RWPE2 (cell line): ENCODE measurements around the gene MRPL17.

Experiments
- ATAC-seq: fragments of 200-7000 bp; cut with Tn5 transposase; 3 replicates; pipeline ENCODE4 v1.9.1; 2021; ENCODE audit warnings: low read depth
- DNase-seq: peaks from one replicate; pipeline ENCODE4 v3.0.0-alpha.2; 2020; ENCODE audit warnings: low spot score
- H3K27ac ChIP-seq: fragments of 450-650 bp; 2 replicates; pipeline ENCODE4 v1.5.1; 2017; ENCODE audit warnings: mild to moderate bottlenecking; ENCODE audit not compliant: poor library complexity, severe bottlenecking
- H3K27me3 ChIP-seq: fragments of 250-450 bp; sonication (Bioruptor Pico); 2 replicates; pipeline ENCODE4 v1.5.1; 2021; ENCODE audit warnings: mild to moderate bottlenecking, moderate library complexity; ENCODE audit not compliant: insufficient read depth, poor library complexity, severe bottlenecking
- H3K36me3 ChIP-seq: fragments of 250-450 bp; sonication (Bioruptor Pico); 2 replicates; pipeline ENCODE4 v1.5.1; 2020; ENCODE audit warnings: low read depth, mild to moderate bottlenecking, moderate library complexity
- H3K4me1 ChIP-seq: fragments of 250-450 bp; sonication (Bioruptor Pico); 2 replicates; pipeline ENCODE4 v1.5.1; 2021; ENCODE audit warnings: mild to moderate bottlenecking, moderate library complexity; ENCODE audit not compliant: insufficient read depth, poor library complexity, severe bottlenecking
- H3K4me3 ChIP-seq: fragments of 250-450 bp; sonication (Bioruptor Pico); 2 replicates; pipeline ENCODE4 v1.5.1; 2021; ENCODE audit warnings: mild to moderate bottlenecking, moderate library complexity; ENCODE audit not compliant: severe bottlenecking
- H3K9me3 ChIP-seq: fragments of 250-450 bp; sonication (Bioruptor Pico); 2 replicates; pipeline ENCODE4 v1.5.1; 2021; ENCODE audit warnings: mild to moderate bottlenecking, moderate library complexity; ENCODE audit not compliant: severe bottlenecking
- TF ChIP-seq, protein P1 (sequence below): fragments of 450-650 bp; IDR thresholded peaks from one replicate; pipeline ENCODE4 v1.5.1; 2017; ENCODE audit warnings: mild to moderate bottlenecking, moderate library complexity; ENCODE audit not compliant: poor library complexity, severe bottlenecking

Gene MRPL17

GRCh38 chr11:6674219-6674597 lies 8.9 kb downstream of the MRPL17 start:
- no peak overlapping the region for H3K4me3 ChIP-seq
- no peaks in the 10 kb centered on the region for H3K36me3 ChIP-seq
- no peaks in the 10 kb centered on the region for H3K4me1 ChIP-seq
- no peak for DNase-seq
- H3K27ac ChIP-seq, result no peak overlapping the region
- H3K9me3 ChIP-seq, result no peaks in the 10 kb centered on the region
- H3K27me3 ChIP-seq, result no peaks in the 10 kb centered on the region
- TF ChIP-seq, protein P1, sequence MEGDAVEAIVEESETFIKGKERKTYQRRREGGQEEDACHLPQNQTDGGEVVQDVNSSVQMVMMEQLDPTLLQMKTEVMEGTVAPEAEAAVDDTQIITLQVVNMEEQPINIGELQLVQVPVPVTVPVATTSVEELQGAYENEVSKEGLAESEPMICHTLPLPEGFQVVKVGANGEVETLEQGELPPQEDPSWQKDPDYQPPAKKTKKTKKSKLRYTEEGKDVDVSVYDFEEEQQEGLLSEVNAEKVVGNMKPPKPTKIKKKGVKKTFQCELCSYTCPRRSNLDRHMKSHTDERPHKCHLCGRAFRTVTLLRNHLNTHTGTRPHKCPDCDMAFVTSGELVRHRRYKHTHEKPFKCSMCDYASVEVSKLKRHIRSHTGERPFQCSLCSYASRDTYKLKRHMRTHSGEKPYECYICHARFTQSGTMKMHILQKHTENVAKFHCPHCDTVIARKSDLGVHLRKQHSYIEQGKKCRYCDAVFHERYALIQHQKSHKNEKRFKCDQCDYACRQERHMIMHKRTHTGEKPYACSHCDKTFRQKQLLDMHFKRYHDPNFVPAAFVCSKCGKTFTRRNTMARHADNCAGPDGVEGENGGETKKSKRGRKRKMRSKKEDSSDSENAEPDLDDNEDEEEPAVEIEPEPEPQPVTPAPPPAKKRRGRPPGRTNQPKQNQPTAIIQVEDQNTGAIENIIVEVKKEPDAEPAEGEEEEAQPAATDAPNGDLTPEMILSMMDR, result no peak
- ATAC-seq, result no peak

GRCh38 chr11:6673523-6674218 lies 9.5 kb downstream of the MRPL17 start:
- no peaks in the 10 kb centered on the region for H3K36me3 ChIP-seq
- TF ChIP-seq, protein P1, result no peak
- no peak overlapping the region for H3K4me3 ChIP-seq
- no peak overlapping the region for H3K27ac ChIP-seq
- no peaks in the 10 kb centered on the region for H3K9me3 ChIP-seq
- ATAC-seq (no peak), DNase-seq (no peak)
- no peaks in the 10 kb centered on the region for H3K27me3 ChIP-seq
- no peaks in the 10 kb centered on the region for H3K4me1 ChIP-seq

- H3K36me3 ChIP-seq, result no peaks in the 10 kb centered on the region
- no peaks in the 10 kb centered on the region for H3K4me1 ChIP-seq
- no peak overlapping the region for H3K4me3 ChIP-seq
- H3K9me3 ChIP-seq, result no peaks in the 10 kb centered on the region
- no peak overlapping the region for H3K27ac ChIP-seq
- ATAC-seq (no peak), DNase-seq (no peak)
- H3K27me3 ChIP-seq, result no peaks in the 10 kb centered on the region
- TF ChIP-seq, protein P1, result no peak
Observed at GRCh38 chr11:6671991-6672390, 11.1 kb downstream of the MRPL17 start.

DNA sequence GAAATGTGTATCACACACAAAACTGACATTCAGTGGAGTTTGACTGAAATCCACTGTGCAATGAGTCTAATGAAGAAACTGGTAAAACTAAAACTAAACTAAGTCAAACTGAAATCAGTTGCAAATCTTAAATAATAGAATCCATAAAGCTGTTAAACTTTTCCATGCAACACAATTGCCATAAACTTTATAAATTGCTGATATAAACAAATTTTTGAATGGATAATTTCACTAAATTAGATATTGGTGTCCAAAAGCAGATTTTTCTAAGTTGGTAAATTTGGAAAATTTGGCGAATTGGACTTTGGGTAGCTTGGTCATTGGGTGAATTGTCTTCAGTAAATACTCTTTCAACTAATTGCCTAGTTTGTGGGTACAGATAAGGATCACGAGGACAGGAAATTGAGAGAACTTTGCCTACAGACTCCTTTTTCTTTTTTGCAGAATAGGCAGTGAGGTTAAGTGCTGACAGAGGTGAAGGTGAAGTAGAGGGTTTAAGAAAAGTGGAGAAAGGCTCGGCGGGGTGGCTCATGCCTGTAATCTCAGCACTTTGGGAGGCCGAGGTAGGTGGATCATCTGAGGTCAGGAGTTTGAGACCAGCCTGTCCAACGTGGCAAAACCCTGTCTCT lies 12.8 kb downstream of the MRPL17 start:
- TF ChIP-seq, protein P1, result no peak
- H3K36me3 ChIP-seq, result no peaks in the 10 kb centered on the region
- H3K27ac ChIP-seq, result no peak overlapping the region
- H3K4me3 ChIP-seq, result no peak overlapping the region
- ATAC-seq (no peak), DNase-seq (no peak)
- H3K9me3 ChIP-seq, result no peaks in the 10 kb centered on the region
- no peaks in the 10 kb centered on the region for H3K4me1 ChIP-seq
- no peaks in the 10 kb centered on the region for H3K27me3 ChIP-seq

DNA sequence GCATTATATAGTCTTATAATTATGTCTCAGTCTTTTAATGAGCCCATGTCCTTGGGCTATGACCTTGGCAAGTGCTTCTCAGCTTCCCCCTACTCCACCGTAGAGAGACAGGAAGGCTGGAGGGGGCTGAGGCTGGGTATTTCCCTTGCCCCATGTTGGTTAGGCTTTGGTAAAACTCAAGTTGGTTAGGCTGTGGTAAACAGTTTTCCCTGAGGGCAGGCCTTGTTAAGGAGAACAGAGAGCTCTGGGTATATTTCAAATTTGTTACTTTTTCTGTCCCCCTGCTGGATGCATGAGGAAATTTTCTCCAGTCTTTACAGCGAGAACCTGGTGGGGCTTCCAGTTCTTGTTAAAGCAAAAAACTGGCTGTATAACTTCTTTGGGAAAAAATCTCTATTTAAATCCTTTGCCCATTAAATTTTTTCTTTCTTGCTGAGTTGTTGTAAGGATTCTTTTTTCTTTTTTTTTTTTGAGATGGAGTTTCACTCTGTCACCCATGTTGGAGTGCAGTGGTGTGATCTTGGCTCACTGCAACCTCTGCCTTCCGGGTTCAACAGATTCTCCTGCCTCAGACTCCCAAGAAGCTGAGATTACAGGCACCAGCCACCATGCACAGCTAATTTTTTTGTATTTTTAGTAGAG lies 15.3 kb downstream of the MRPL17 start:
- H3K9me3 ChIP-seq, result no peaks in the 10 kb centered on the region
- DNase-seq (no peak), ATAC-seq (peak; percentile 55; the same call in 1 of the 3 replicates)
- H3K4me3 ChIP-seq, result no peak overlapping the region
- TF ChIP-seq, protein P1, result peak; percentile 57
- H3K27me3 ChIP-seq, result no peaks in the 10 kb centered on the region
- H3K27ac ChIP-seq, result no peak overlapping the region
- no peaks in the 10 kb centered on the region for H3K4me1 ChIP-seq
- H3K36me3 ChIP-seq, result no peaks in the 10 kb centered on the region
